Islet precursor cell (in vitro differentiated cells): ENCODE measurements around the gene PHACTR2.

Source experiments
- DNase-seq: peaks from one replicate; pipeline ENCODE4 v3.0.0-alpha.2; 2018

PHACTR2 gene

DNA sequence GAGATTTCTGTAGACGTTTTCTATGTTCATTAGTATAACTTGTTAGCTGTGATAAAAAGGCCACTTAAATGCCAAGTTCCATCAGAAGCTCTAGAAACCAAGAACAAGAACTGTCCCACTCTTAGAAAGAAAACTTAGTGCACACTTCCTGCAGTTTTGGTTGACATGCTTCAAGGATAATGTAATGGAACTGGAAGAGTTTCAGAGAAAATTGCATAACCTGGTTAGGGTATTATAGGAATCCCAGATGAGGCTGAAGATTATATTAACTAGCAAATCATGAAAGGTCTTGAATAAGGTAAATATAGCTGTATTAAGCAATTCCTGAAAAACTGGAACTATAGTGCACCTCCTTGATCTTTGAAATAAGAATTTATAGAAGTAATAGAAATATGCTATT, 1.8 kb upstream of the PHACTR2 start:
- DNase-seq = no peak

DNA sequence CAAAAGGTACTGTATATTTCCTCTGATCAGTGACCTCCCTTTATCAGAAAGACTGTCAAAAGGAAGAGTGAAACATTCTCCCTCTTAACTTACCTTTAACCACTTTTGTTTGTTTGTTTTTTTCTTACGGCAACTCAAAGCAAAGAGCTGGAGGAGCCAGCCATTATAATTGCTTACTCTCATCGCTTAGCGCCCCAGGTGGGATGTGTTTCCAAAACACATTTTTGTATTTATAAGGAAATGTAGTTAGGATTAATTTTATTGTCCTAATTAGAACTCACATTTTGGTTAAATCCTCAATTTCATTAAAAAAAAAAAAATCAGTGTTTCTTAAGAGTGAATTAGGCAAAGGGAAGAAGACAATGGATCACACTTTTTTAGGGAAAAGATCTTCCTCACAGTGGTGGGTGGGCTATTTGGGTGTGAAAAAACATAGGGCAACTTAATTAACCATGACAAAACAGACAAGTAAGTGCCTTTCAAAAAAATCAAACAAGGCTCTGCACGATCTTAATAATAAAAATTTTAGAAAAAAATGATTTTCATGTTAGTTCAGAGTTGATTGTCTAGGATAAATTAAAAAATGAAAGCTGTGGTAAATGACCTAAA, 1.2 kb upstream of the PHACTR2 start:
- DNase-seq = no peak

DNA sequence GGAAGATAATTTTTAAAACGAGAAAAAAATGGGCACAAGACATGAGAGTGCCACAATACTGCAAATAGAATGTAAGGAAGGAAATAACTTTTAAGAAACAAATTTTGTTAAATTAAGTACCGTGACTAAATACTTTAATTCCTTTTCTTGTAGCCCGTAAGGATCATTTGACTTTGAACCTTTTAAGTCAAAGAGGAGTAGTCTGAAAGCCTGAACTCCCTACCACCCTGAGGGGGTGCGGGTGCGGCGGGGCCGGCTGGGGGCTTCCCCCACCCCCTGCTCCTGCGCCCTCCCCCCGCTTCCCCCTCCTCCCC, 231 bp upstream of the PHACTR2 start:
- DNase-seq = no peak

DNA sequence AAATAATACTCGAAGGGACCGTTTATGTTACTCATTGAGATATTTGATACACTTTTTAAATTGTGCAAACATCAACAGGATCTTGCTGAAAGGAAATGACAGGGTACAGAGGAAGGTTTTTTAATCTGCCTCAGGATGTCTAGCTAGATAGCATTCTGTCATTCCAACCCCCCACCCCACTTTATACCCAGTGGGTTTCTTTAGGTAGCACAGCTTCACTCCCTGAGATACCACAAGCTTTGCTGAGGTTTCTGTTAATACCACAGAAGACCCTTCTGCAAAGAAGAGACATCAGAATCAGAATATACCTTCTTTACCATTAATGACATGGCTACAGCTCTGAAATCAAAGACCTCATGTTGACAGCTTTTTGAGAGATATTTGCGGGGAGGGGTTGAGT, 1.3 kb downstream of the PHACTR2 start:
- no peak for DNase-seq

DNA sequence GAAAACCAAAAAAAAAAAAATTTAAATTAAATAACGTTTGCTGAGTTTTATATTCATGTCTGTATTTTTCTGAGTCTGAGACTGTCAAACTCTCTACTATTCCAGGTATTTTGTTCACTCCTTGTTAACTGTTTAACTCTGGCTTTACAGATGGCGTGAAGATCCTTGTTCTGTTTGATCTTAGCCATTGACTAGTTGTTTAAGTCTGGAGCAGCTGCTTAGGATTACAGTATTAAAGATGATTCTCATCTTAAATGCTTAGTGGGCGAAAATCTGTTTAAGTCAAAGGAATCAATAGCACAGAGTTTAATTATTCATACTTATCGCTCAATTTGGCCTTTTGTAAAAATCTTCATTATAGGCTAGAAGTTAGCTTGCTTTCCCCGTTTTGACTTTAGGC, 2.4 kb downstream of the PHACTR2 start:
- DNase-seq = no peak

DNA sequence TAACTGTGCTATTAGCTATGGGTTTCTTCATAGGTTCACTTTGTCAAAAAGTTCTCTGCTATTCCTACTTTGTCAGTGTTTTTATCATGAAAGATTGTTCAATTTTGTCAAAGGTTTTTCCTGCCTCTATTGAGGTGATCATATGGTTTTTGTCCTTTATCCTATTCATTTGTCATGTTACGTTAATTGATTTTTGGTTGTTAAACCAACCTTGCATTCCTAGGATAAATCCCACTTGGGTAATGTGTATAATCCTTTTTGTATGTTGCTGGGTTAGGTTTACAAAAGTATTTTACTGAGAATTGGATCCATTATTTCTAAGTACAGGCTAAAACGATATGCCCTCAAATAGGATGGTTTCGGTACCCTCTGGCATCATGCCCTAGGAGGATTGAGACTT, 5.0 kb downstream of the PHACTR2 start:
- DNase-seq = no peak

DNA sequence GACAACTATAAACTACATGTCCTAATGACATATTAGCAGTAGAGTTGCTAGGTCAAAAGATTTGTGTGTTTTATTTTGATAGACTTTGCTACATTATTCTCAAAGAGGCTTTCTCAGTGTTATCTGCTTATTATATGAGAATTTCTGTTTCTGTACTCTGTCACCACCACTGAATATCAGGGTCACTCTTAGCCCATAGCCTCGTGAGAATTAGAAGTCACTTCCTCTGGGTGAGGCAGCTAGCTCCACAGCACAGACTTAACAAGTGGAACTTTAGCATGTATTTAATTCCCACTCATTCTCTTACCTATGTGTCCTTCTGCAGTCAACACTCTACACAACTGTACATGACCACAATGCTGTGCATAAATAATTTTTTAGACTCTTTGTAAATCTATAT, 6.7 kb downstream of the PHACTR2 start:
- DNase-seq = no peak

DNA sequence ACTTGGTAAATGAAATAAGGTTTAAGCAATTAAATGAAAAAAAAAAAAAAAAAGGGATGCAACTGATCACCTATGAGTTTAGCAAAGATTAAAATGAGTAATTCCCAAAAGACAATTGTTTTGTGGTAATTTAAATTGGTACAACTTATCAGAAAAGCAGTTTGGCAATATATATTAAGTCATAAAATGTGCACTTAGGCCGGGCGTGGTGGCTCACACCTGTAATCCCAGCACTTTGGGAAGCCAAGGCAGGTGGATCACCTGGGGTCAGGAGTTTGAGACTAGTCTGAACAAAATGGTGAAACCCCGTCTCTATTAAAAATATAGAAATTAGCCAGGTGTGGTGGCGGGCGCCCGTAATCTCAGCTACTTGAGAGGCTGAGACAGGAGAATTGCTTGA, 7.9 kb downstream of the PHACTR2 start:
- no peak for DNase-seq

DNA sequence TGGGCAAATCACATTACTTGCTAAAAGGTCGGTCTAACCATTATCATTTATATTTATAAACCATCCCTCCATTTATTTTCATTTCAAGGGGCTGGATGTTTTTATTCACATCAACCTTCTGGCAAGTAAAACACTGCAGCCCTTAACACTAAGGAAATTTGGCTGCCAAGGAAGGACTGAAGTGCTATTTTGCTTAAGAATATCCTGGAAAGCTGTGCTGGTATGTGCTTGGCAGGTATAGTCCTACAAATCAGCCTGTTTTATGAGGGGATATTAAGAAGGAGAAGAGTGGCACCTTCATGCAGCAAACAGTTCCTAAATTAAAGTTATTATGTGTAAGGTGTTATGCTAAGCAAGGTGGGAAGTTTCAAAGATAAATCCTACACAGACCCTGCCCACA, 9.8 kb downstream of the PHACTR2 start:
- no peak for DNase-seq

DNA sequence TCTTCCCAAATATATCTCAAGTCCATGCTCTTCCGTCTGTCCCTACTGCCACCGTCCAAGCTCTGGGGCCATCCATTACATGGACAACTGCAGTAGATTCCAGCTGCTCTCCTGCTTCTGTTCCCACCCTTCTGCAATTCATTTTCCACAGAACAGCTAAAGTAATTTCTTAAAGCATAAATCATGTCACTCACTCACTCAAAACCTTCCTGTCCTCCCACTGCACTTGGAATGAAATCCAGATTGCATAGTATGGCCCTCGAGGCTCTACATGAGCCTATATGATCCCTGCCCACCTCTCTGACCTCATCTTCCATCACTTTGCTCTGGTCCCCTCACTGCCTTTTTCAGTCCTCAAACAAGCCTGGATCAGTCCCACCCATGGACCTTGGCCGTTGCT, 10.9 kb downstream of the PHACTR2 start:
- no peak for DNase-seq

DNA sequence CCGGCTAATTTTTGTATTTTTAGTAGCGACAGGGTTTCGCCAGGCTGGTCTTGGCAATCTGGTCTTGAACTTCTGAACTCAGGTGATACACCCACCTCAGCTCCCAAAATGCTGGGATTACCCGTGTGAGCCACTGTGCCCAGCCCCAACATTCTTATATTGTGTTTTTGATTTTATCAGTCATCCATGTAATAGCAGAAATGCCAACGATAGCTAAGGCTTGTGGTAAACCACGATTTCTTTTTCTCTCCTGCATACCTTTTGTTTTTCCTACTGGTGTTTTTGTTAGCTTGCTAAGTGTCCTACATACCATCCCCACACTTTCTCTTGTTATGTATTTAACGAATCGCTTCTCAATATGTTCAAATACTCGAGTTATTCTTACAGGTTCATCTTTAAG, 12.1 kb downstream of the PHACTR2 start:
- DNase-seq = no peak

DNA sequence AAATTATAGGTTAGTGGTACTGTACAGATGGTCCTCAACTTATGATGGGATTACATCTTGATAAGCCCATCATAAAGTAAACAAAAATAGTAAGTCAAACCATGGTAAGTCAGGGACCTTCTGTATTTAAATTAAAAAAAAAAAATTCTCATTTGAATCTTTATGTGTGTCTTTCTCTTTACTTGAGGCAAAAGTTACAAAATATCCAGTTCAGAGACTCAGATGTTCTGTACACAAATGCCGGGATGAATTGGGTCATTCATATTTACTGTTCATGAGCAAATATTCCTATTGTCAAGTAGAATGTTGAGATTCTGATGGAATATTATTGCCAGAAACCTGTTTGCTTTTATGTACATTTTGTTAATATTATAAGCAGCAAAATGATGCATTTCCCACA, 13.4 kb downstream of the PHACTR2 start:
- no peak for DNase-seq

DNA sequence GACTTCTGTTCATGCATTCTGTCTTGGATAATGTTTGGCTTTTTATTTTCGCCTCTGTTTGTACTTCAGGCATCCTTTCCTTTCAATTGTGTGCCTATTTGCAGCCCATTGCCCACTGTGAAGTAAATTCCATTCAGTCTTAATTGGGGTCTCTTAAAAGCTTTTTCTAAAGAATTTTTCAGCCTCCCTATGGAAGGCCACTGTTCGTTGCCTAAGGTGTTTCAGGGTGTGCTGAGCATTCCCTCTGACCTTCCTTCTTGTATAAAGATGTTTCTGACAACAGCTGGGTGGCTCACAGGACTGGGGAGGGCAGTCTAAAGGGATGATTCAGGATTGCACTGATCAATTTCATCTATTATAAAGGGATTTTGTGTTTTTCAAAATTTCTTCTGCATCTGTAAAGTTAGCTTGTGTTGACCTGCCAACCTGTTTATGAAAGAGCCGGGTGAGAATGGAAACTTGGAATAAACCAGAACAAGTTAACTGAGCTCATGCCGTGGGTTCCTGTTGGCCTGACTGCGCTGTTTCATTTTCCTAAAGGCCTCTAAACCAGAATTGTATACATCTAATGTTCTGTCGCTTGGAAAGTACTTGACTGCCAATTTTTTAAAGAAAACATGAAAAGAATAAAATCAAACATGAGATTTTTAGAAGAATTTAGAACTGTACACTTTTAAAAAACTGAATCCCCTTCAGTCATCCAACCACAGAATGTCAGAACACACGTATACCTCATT, 14.3 kb downstream of the PHACTR2 start:
- peak; percentile 62 for DNase-seq

DNA sequence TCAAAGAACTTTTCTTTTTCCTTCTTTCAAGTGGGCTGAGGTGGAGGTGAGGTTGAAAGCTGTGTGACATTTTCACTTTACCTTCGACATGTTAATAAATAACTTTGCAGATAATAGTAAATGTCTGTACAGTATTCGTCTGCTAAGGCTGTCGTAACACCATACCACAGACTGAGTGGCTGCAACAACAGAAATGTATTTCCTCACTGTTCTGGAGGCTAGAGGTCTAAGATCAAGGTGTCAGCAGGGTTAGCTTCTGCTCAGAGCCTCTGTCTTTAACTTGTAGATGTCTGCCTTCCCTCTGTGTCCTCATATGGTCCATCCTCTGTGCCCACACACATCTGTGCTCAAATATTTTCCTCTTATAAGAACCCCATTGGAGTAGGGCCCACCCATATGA, 14.9 kb downstream of the PHACTR2 start:
- no peak for DNase-seq

DNA sequence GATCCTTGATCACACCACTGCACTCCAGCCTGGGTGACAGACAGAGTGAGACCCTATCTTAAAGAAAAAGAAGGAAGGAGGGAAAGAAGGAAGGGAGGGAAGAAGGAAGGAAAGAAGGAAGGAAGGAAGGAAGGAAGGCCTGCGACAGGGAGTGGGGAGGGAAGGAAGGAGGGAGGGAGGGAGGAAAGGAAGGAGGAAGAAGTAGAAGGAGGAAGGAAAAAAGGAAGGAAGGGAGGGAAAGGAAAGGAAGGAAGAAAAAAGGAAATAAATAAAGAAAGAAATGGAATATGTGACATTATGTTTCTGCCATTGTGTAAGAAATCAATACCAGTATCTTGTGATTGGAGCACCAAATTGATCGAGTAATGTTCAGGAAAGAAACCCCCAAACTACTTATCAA, 16.2 kb downstream of the PHACTR2 start:
- no peak for DNase-seq

DNA sequence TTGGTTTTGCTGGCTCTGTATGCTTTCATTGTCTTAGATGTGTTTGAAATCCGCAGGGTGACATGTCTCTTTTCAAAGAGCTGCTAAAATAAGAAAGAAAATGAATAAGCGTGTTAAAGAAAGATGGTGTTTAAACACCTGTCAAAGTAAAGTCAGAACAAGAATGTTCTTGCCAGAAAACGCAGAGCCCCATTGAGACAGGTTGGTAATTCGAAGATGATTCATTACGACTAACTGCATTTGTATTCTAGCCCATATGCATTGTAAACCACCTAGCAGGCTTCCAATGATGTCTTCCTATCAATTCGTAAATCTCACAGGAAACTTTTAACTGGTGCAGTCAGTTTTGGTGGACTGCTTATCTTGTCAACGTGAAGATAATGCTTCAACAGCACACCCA, 16.8 kb downstream of the PHACTR2 start:
- no peak for DNase-seq

DNA sequence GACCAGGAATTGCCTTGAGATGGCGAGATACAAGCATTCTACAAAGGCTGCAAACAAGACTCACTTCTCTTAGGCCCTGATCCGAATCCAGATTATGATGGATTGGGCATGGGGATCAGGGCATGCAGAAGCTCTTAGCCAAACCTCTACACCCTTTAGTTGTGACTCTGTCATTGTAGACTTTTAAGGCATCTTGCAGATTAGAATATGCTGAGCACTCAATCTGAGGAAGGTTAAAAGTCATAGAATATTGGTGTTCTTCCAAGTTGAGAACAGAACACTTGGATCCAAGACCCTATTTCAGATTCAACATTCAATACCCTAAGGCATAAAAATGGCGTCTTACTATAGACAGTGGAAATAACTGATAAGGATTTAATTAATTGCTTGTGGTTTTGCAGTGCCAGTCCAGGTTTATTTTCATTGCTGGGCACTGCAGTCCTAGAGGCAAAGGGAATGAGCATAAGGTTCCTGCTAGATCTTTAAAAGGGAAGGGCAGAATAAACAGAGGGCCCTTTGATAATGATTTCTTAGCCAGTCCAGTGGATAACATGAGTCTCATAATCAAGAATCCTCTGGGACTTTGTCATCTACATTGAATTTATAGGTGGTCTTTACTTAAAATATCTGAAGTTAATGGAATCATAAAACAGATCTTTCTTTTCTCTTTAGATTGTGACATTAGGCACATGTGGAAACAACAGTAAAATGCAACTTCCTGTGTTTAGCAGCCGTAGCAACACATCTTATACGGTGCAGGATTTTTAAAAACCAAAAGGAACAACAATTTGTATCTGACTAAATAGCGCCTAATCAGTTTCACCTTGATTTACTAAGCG, 17.6 kb downstream of the PHACTR2 start:
- no peak for DNase-seq

DNA sequence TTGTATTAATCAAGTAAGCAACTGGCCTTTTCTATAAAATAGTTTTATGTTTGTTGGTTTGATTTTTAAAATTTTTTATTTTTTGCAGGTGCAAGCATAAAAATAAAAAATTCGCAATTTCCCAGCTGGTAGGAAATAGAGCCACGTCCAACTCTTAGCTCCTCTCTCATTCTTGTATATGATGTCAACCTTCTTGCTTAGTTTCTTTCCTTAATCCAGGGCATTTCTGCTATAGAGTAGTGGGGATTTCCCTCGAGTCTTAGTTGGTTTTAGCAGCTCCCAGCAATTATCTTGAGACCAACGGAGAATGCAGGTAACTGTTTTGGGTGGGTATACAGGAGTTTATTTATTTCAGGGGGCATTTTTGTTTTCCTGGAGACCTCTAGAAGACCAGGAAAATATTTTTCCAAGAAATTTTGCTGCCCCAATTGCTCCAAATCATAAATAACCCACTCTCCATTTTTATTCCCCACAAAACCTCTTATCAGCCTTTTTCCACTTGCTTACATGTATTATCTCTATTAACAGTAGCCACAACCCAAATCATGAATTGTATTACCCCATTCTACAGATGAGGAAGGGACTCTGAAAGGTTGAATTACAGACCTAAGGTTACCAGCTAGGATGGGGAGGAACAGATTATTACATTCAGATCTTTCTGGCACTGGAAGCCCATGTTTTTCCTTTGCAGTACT, 18.4 kb downstream of the PHACTR2 start:
- no peak for DNase-seq

DNA sequence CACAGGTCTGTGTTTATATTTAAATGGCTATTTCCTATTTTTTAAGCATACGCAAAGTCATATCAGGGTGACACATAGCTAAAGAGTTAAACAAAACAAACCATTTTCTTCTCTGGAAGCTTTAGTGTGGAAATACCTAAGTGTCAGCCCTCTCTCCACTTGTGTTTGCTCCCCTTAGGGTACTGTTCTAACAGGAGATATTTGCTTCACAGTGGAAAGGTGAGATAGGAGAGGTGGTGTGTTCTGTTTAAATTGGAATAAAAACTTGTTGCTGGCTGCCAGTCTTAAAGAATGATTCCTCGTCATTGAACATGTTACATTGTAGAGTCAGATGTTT, 18.9 kb downstream of the PHACTR2 start:
- DNase-seq = no peak

DNA sequence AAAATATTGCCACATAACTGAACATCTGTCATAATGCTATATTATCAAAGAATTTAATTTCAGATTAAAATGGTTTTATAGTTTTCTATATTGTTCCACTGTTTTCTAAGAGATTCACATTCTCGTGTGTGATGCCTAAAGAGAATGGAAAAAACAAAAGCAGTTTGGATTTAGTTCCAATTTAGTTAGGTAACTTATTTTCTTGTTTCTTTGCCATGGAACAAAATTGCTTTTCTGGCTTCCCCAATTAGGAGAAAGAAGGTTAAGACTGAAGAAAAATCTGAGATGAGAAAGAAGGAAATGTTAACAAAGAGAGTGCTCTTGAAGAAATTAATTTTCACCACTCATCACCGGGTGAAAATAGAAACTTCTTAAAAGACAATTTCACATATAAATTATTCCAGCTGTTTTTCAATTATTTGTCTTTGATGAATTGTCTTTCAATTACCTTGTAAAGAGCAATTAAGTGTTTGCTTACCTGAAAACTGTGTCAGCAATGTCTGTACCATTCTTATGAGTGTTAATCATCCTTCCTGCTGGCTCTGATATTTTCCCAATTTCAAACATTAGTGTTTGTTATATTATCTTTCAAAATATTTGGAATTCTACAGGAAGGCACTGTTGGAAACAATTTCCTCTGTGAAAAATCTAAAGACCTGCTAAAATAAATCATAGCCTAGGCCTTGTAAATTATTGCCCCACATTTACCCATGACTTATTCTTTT, 19.5 kb downstream of the PHACTR2 start:
- no peak for DNase-seq

DNA sequence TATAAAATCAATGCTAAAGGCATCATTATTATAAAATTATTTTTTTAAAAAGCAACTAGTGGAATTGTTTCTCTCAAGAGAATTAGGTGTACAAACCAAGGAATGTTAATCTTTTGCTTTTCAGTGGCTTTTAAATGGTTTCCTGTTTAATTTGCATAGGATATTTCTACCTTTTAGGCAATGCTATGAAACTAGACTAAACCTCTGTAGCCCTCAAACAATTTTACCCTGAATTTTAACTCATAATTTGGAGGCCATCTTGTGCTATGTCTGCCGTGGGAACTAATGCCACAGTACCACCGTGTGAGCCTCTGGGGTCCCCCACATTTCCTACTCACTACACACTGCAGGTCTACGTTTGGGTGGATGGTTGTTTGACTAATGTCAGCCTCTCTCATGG, 20.6 kb downstream of the PHACTR2 start:
- no peak for DNase-seq

DNA sequence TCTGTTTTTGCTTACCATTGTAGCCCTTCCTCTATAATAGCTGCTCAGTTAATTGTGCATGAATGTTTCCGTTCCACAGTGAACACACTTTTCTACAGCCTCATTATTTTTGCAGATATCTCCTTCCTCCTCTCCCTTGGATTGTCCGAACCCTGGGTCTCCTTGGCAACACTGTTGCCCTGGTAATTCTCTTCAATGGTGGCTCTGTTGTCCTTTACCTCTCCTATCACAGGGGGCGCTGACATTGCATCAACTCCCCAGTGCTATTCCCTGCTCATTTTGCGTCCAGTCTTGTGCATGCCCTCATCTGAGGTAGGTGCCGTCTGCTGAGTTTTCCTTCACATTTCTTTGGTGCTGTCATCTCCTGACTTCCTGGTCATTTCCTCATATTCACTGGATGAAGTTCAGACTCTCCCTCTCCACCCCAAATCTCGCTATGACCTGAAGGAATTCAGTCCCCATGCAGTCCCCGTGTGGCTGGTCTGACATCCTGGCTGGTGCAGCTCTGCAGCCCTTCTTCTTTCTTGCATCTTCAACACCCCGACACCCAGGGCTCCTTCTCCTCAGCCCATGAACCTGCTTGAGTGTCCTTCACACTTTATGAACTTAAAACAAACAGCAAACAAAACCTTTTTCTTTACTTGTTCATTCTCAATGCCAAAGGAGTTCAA, 21.1 kb downstream of the PHACTR2 start:
- no peak for DNase-seq

DNA sequence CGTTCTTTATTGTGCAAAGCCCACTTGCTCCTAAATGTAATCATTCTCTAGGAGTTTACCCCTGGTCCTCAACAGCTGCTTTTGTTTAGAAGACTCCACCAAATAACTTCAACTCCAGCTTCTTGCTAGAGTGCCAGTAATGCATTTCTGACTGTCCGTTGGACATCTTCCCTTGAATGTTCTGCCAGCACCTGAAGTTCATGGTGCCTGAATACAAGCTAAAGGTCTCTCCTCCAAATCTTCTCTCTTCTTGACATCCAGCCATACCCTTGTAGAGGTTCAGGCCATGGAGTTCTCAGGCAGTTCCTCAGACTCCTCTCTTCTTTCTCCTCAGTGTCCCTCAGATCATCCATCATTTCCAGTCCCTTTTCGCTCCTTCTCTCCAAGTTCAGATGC, 21.7 kb downstream of the PHACTR2 start:
- DNase-seq = no peak
